Measurements from ENCODE around the gene MBD4.
A peak's percentile ranks its signal among the peaks of the same experiment; 100 is the strongest.
"Not testable (repeated sequence)": the region's sequence is repeated elsewhere in the genome, so short reads cannot be mapped to it uniquely, and the experiment has no call there.

The MBD4 gene

GRCh38 chr3:129384594-129385323, 55.0 kb downstream of the MBD4 start:
- TF ChIP-seq CTCF (IDR thresholded peaks at IDR 0.05; ENCODE audit: control extremely low read depth, extremely low read depth, low read depth, missing control alignments): no peak
- ChIA-PET POLR2A (no interaction called here), CTCF (interaction anchor here (0.8 to 2.6 kb wide), 6 partner anchors 14 to 549 kb away, joined by 3 to 15 read pairs (median 4); no protein-coding TSS in a partner anchor)
- DNase-seq (ENCODE audit: extremely low spot score): no peak

DNA sequence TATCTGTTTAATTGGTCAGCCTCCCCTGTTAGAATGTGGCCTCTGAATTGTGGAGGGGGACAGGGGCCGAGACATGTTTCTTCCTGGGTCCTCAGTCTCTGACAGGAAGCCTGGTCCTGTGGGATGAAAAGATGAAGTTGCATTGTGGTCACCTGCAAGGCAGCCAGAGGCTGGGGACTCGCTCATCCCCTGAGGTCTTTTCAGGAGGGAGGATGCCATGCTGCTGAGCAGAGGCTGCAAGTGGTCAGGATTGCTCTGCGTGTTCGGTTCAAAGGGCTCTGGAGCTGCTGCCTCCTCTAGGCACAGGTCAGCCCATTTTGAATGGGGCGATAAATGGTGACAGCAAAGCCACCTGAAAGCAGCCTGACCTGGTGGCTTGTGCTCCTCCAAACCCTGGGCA, 55.6 kb downstream of the MBD4 start:
- CTCF ChIA-PET: interaction anchor here (0.8 to 2.6 kb wide), 24 partner anchors 8 to 609 kb away, joined by 3 to 17 read pairs (median 5); partner anchors contain the start of genes EFCAB12, IFT122 and MBD4
- POLR2A ChIA-PET; DNase-seq (ENCODE audit: extremely low spot score): not testable (repeated sequence)

DNA sequence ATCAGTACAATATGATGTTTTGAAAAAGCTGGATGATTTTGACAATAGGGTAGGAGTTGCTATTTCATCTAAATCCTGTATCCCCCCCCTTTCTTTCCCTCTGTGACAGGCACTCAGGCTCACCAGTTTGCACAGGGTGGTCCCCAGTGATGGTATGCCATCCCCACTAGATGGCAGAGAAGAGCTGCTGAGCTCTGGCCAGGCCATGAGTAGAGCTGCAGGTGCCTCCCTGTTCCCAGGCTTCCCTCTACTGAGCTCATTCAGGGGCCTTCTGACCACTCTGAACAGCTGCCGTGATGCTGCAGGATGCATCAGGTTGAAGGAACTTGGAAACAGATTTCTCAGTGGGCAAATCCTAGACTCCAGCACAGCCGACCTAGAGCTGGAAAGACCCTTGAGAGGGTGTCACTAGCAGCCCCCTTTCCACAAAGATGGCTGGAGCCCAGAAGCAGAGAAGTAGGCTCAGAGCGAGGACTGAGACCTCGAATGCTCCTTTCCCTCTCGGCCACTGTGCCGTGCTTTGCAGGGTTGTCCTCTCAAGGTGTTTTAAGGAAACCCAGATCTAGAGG, 56.4 kb downstream of the MBD4 start:
- peak; percentile 80 for DNase-seq (ENCODE audit: extremely low spot score)
- POLR2A ChIA-PET: no interaction called here
- TF ChIP-seq CTCF (IDR thresholded peaks at IDR 0.05; ENCODE audit: control extremely low read depth, extremely low read depth, low read depth, missing control alignments): peak; percentile 76
- CTCF ChIA-PET: interaction anchor here (0.6 to 2.6 kb wide), 44 partner anchors 8 to 610 kb away, joined by 3 to 17 read pairs (median 4); partner anchors contain the start of genes EFCAB12, IFT122 and MBD4

DNA sequence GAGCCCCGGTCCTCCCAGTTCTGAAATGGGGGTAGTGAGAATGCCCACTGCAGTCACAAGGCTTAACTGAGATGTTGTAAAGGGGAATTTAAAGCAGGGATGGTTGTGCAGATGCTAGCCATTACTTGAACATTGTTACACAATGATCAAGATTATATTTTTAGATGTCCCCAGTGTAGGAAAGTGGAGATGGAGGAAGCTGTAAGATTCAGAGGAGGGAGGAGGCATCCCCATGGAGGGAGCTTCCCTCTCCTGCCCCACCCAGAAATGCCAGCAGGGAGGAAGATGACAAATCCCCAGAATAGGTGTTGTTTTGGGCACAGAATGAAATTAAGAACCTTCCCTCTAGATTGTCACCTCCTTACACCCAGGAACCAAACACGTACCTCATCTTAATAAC, 57.4 kb downstream of the MBD4 start:
- no peak for DNase-seq (ENCODE audit: extremely low spot score)
- ChIA-PET CTCF (interaction anchor here (1.3 to 2.6 kb wide), 10 partner anchors 8 to 245 kb away, joined by 3 to 15 read pairs (median 6); no protein-coding TSS in a partner anchor), POLR2A (no interaction called here)
- TF ChIP-seq CTCF (IDR thresholded peaks at IDR 0.05; ENCODE audit: control extremely low read depth, extremely low read depth, low read depth, missing control alignments): no peak

Data from GM10248 (cell line).